ENCODE data around the gene BCOR. TPM values are rescaled to one million over a fixed set of nuclear protein-coding genes. Genes with fewer than 3 reads are reported as not detected.
A peak's percentile ranks its signal among the peaks of the same experiment; 100 is the strongest.

BCOR gene
- total and polyA plus RNA-seq, 2 of the 4 experiments (the other 2 are of a cell fraction) = 7.5 to 9.0 TPM

DNA sequence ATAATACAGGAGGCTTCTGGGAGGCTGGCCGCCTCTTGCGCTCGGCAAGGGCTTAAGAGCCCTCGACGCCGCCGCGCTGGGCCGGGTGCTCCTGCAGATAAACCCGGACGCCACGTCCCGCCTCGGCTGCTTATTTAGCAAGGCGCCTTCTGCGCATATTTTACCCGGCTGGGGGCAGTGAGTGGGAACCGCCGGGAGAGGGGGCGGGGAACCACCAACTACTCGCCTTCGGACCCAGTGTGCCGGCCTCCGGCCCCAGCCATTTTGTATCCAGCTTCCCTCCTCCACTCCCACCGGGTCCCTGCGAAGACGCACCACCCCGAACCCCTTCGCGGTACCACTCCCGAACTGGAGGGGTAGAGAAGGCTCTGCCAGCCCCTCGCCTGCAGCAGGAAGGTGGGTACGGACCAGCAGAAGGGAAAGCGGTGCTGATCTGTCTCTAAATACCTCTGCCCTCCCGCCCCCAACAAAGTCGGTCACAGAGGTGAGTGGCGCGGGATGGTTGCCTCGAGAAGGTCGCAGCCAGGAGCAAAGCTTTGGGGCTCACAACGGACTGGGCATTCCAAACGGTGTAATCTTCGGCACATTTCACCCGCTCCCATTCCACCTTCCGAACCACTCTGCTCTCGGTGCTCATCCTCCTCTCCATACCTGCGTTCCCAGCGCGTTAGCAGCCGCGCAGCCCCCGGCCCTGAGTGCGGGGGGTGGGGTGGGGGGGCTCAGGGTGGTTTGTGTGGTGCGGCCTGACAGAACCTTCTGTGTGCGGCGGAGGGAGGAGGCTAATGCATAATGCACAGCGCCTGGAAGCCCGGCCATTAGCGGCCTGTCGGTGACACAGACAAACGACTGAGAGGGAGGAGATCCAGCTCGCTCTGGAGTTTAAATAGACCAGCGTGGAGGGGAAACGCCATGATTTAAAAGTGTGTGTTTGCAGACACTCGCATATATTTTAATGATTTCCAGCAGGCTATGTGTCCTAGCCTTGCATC is 4.9 kb upstream of the BCOR start:
- BruUV-seq (replicated peaks) = no TSS peak
- 64% methylated on average over 28 of the region's 65 CpGs; no CpG with 5 or more reads in 1 of the 2 experiments for WGBS, 2 experiments (ENCODE audit: extremely low coverage in 2 of 2, insufficient read length in 1 of 2)
- in situ Hi-C loops (cut with MboI; ENCODE audit: low sequenced_read_pairs) = no loop called here
- TF ChIP-seq, protein P1, sequence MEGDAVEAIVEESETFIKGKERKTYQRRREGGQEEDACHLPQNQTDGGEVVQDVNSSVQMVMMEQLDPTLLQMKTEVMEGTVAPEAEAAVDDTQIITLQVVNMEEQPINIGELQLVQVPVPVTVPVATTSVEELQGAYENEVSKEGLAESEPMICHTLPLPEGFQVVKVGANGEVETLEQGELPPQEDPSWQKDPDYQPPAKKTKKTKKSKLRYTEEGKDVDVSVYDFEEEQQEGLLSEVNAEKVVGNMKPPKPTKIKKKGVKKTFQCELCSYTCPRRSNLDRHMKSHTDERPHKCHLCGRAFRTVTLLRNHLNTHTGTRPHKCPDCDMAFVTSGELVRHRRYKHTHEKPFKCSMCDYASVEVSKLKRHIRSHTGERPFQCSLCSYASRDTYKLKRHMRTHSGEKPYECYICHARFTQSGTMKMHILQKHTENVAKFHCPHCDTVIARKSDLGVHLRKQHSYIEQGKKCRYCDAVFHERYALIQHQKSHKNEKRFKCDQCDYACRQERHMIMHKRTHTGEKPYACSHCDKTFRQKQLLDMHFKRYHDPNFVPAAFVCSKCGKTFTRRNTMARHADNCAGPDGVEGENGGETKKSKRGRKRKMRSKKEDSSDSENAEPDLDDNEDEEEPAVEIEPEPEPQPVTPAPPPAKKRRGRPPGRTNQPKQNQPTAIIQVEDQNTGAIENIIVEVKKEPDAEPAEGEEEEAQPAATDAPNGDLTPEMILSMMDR (conservative IDR thresholded peaks at IDR 0.05; ENCODE audit: low read depth, low read length) = no peak
- TF ChIP-seq CEBPB (IDR thresholded peaks at IDR 0.05; ENCODE audit: low read depth, low read length) = no peak
- TF ChIP-seq, protein P2, sequence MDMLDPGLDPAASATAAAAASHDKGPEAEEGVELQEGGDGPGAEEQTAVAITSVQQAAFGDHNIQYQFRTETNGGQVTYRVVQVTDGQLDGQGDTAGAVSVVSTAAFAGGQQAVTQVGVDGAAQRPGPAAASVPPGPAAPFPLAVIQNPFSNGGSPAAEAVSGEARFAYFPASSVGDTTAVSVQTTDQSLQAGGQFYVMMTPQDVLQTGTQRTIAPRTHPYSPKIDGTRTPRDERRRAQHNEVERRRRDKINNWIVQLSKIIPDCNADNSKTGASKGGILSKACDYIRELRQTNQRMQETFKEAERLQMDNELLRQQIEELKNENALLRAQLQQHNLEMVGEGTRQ (IDR thresholded peaks at IDR 0.05; ENCODE audit: low read depth, low read length) = no peak
- no peak for TF ChIP-seq RCOR1 (IDR thresholded peaks at IDR 0.05; ENCODE audit: insufficient replicate concordance, low read length)
- TF ChIP-seq RAD21 (IDR thresholded peaks at IDR 0.05; ENCODE audit: low read length) = no peak
- no peak for TF ChIP-seq BHLHE40 (IDR thresholded peaks at IDR 0.05; ENCODE audit: low read depth, low read length)
- TF ChIP-seq CHD1 (IDR thresholded peaks at IDR 0.05; ENCODE audit: low read depth, low read length) = no peak
- TF ChIP-seq FOS (IDR thresholded peaks at IDR 0.05; ENCODE audit: low read depth, low read length) = no peak
- TF ChIP-seq, protein P3, sequence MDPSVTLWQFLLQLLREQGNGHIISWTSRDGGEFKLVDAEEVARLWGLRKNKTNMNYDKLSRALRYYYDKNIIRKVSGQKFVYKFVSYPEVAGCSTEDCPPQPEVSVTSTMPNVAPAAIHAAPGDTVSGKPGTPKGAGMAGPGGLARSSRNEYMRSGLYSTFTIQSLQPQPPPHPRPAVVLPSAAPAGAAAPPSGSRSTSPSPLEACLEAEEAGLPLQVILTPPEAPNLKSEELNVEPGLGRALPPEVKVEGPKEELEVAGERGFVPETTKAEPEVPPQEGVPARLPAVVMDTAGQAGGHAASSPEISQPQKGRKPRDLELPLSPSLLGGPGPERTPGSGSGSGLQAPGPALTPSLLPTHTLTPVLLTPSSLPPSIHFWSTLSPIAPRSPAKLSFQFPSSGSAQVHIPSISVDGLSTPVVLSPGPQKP (IDR thresholded peaks at IDR 0.05; ENCODE audit: borderline replicate concordance, low read depth, low read length) = no peak
- no peak for TF ChIP-seq MAZ (IDR thresholded peaks at IDR 0.05; ENCODE audit: borderline replicate concordance, low read depth, low read length)
- no peak for TF ChIP-seq POLR2A (IDR thresholded peaks at IDR 0.05; ENCODE audit: low read depth, low read length)
- no peak for TF ChIP-seq MAFK (IDR thresholded peaks at IDR 0.05; ENCODE audit: low read depth, low read length)
- TF ChIP-seq NFE2L2 (IDR thresholded peaks at IDR 0.05; ENCODE audit: low read depth, low read length) = no peak
- no peak for TF ChIP-seq RFX5 (IDR thresholded peaks at IDR 0.05; ENCODE audit: low read depth, low read length)

More for the DNA sequence above, 4.9 kb upstream of the BCOR start:
- Histone ChIP-seq H4K20me1 (ENCODE audit: insufficient read depth, low read length) (no peaks in the 10 kb centered on the region), H2AFZ (replicated peaks; ENCODE audit: low read length, poor library complexity) (peak overlapping the region; percentile 32), H3K9ac (ENCODE audit: low read depth, low read length) (no peak overlapping the region), H3K79me1 (ENCODE audit: low read depth in 1 of 2, low read length in 2 of 2) (no peaks in the 10 kb centered on the region; a peak in 1 of 4 replicates), H2BK20ac (ENCODE audit: low read depth, low read length) (no peak overlapping the region), H2AK9ac (replicated peaks; ENCODE audit: low read depth, low read length, poor library complexity) (no peak overlapping the region), H3K27me3 (ENCODE audit: control insufficient read depth, insufficient read depth, low read length) (peaks cover 4% of the 10 kb centered on the region; the same call in 1 of the 2 replicates), H2BK5ac (ENCODE audit: low read depth, low read length, poor library complexity, severe bottlenecking) (no peak overlapping the region), H3K23ac (ENCODE audit: low read depth, low read length) (no peak overlapping the region), H2AK5ac (ENCODE audit: low read depth, low read length) (no peak overlapping the region; the same call in 1 of the 2 replicates), H3K14ac (replicated peaks; ENCODE audit: low read depth, low read length) (no peak overlapping the region), H3K4me1 (ENCODE audit: control insufficient read depth, insufficient read depth, low read length) (peaks cover 2% of the 10 kb centered on the region; the same call in 1 of the 2 replicates), H3K4me3 (ENCODE audit: insufficient read depth, low read depth, low read length) (no peak overlapping the region), H3K9me1 (ENCODE audit: insufficient read depth, low read length) (no peaks in the 10 kb centered on the region), H3K9me3 (ENCODE audit: control insufficient read depth, insufficient read depth, low read length) (no peaks in the 10 kb centered on the region), H4K8ac (ENCODE audit: low read depth in 2 of 2, low read length in 2 of 2) (no peak overlapping the region), H2BK15ac (ENCODE audit: low read depth, low read length) (no peak overlapping the region), H3K4ac (ENCODE audit: low read depth, low read length) (no peak overlapping the region), H3K18ac (ENCODE audit: low read depth, low read length) (no peak overlapping the region), H3K56ac (ENCODE audit: extremely low read depth, insufficient read depth, low read length) (no peak overlapping the region), H4K5ac (ENCODE audit: low read depth, low read length) (no peak overlapping the region), H2BK120ac (ENCODE audit: low read depth, low read length) (no peak overlapping the region), H3K4me2 (ENCODE audit: low read depth, low read length) (no peak overlapping the region), H3K36me3 (ENCODE audit: control insufficient read depth, insufficient read depth, low read length) (no peaks in the 10 kb centered on the region), H4K91ac (ENCODE audit: insufficient read depth, low read depth, low read length) (no peak overlapping the region), H3K27ac (ENCODE audit: insufficient read depth, low read length) (no peak overlapping the region)
- dilution Hi-C loops (cut with HindIII; ENCODE audit: low sequenced_read_pairs, unreplicated experiment) = no loop called here
- intact Hi-C loops (cut with micrococcal nuclease) = no loop called here
- ATAC-seq (ENCODE audit: low read depth) (no peak), DNase-seq (no peak)
- ChIA-PET CTCF (no interaction called here), POLR2A (ENCODE audit: unreplicated experiment) (no interaction called here)
